Measurements from ENCODE around the gene PSME2.

DNA sequence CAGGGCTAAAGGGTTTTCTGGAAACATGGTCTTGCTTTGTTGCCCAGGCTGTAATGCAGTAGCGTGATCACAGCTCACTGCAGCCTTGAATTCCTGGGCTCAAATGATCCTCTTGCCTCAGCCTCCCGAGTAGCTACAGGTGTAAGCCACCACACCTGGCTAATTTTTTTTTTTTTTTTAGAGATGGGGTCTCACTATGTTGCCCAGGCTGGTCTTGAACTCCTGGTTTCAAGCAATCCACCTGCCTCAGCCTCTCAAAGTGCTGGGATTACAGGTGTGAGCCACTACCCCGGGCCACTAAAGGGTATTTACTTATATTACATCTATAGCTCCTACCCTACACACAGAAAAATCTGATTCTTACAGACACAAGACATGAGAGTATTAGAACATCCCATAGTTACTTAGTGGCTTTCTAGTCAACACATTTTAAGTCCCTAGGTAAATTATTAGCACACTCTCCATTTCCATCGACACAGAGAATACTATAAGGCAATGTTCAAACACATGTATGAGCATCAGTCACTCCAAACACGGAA lies 38.0 kb downstream of the PSME2 start:
- TF ChIP-seq EP300 (IDR thresholded peaks at IDR 0.05; ENCODE audit: low read depth) (no peak), POLR2A (IDR thresholded peaks at IDR 0.05) (no peak), CTCF (IDR thresholded peaks at IDR 0.05) (no peak)

Measured in transverse colon (tissue), 3 donors.